HG02840 (cell line): ENCODE data around the gene HSPA12B.

ENCODE experiments used
- ATAC-seq: cut with Tn5 transposase; IDR thresholded peaks from one replicate; pipeline ENCODE4 v1.9.1; 2021; ENCODE audit warnings: mild to moderate bottlenecking, moderate library complexity, moderate number of reproducible peaks; ENCODE audit not compliant: unreplicated experiment, low FRiP score

HSPA12B gene

DNA sequence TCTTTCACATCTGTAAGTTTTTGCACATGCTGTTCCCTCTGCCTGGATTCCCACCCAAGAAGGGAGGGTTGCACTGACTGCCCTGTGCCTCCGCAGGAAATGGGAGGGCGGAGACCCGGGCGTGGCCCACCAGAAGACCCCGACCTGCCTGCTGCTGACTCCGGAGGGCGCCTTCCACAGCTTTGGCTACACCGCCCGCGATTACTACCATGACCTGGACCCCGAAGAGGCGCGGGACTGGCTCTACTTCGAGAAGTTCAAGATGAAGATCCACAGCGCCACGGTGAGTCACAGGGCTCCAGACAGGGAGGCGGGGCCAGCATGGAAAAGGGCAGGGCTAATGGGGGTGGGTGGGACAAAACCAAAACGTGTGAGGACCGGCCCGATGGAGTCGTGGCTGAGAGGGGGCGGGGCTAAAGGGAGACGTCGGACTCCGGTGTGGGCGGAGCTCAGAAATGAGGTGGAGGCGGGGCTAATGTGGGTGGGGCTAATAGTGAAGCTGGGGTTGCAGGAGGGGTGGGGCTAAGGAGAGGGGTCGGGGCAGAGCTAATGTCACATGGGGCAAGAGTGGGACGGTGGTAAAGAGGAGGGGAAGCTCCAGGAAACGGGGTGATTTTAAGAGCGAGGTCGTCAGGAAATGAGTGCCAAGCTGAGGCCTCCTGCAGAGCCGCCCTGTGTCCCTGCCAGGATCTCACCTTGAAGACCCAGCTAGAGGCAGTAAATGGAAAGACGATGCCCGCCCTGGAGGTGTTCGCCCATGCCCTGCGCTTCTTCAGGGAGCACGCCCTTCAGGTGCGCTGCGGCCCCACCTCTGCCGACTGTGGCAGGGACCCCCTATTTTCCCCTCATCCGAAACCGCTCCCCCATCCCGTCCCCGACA is 12.6 kb downstream of the HSPA12B start:
- no peak for ATAC-seq

DNA sequence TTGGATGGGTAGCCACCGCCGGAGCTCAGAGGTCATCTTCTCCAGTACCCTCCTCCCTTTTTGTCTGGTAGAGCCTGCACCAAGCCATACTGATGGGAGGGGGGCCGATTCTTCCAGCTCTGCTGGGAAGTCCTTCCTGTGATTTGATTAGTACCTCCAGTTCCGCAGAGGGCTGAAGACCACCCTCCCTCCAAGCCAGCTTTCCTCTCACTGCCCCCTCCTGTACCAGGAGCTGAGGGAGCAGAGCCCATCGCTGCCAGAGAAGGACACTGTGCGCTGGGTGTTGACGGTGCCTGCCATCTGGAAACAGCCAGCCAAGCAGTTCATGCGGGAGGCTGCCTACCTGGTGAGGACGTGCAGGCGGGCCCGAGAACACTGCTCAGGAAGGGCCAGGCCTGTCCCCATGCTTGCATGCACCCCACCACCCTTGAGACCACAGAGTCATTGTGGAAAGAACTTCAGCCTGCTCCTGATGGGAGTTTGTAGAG is 13.2 kb downstream of the HSPA12B start:
- no peak for ATAC-seq

DNA sequence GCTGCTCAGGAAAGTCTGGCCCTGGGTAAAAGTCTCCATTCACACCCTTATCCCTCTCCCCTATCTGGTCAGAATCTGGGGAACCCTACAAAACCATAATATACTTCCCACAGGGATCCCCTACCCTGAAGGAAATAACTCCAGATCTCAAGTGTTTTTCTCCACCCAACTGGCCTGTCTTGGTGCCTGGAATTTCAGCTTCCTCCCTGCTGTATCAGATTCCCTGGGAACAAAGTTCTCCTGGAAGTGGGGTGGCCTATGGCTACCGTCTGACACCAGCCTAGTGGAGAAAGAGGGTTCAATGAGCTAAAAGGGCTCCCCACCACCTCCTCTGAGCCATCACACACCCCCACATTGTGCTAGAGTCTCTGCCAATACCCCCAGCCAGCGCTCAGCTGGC is 15.0 kb downstream of the HSPA12B start:
- ATAC-seq = no peak

DNA sequence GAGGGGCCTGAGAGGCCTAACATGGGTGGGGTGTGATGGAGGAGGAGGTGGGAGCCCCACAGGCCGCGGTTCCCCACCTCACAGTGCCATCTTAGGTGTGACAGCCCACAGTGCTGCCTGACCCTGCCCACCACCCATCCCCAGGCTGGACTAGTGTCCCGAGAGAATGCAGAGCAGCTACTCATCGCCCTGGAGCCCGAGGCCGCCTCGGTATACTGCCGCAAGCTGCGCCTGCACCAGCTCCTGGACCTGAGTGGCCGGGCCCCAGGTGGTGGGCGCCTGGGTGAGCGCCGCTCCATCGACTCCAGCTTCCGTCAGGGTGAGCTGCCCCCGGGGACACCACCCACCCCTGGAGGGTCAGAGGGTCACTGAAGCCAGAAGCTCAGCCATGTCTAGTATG is 15.6 kb downstream of the HSPA12B start:
- no peak for ATAC-seq

DNA sequence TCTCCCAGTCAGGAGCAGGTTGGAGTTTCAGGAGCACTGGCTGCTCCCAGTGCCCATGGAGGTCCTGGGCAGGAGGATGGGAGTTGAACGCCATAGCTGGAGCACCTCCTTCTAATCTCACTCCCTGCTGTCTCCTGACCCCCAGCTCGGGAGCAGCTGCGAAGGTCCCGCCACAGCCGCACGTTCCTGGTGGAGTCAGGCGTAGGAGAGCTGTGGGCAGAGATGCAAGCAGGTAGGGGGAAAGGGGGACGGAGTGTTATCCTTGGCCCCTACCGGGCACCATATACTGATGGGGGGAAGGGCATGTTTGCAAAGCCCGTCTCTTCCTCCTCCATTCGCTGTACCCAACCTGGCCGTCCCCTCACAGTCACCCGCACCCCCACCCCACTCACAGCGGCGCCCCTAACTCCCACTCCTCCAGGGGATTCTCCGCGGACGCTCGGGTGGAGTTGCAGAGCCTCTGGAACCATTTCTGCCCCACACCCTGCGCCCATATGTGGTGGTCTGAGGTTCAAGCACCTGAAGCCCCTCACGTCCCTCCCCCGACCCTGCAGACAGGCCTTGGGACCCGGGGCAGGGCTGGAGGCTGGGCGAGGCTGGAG is 16.7 kb downstream of the HSPA12B start:
- ATAC-seq = no peak

DNA sequence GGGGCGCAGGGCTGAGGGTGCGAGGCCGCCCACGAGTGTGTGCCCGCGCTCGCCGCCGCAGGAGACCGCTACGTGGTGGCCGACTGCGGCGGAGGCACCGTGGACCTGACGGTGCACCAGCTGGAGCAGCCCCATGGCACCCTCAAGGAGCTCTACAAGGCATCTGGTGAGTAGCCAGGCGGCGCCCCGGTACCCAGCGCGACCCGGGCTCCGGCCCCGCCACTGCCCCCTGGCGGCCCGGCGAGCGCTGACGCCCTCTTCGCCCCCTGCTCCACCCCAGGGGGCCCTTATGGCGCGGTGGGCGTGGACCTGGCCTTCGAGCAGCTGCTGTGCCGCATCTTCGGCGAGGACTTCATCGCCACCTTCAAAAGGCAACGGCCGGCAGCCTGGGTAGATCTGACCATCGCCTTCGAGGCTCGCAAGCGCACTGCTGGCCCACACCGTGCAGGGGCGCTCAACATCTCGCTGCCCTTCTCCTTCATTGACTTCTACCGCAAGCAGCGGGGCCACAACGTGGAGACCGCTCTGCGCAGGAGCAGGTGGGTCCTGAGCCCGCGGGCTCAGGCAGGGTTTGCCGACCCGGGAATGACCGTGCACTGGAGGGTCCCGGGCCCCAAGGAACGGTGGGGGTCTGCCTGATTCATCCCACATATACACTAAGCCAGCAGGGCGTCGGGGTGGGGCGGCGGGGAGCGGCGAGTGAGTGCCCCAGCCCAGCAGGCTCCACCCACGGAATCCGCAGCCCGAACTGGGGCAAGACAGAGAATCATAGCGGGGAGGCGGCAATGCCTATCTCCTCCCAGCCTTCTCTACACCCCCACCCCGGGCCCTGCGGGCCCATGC is 17.4 kb downstream of the HSPA12B start:
- ATAC-seq = no peak

DNA sequence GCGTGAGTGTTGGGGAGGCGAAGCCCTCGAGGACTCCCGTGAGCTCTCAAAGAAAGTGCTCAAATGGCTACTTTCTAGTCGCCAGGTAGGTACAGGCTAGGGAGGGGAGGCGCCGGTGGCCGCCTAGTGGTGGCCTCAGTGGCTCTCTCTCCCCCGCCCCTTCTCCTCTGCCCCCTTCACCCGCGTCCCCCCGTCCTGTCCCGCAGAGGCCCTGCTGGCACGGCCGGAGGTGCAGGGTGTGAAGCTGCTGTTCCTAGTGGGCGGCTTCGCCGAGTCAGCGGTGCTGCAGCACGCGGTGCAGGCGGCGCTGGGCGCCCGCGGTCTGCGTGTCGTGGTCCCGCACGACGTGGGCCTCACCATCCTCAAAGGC is 18.8 kb downstream of the HSPA12B start:
- ATAC-seq = no peak

DNA sequence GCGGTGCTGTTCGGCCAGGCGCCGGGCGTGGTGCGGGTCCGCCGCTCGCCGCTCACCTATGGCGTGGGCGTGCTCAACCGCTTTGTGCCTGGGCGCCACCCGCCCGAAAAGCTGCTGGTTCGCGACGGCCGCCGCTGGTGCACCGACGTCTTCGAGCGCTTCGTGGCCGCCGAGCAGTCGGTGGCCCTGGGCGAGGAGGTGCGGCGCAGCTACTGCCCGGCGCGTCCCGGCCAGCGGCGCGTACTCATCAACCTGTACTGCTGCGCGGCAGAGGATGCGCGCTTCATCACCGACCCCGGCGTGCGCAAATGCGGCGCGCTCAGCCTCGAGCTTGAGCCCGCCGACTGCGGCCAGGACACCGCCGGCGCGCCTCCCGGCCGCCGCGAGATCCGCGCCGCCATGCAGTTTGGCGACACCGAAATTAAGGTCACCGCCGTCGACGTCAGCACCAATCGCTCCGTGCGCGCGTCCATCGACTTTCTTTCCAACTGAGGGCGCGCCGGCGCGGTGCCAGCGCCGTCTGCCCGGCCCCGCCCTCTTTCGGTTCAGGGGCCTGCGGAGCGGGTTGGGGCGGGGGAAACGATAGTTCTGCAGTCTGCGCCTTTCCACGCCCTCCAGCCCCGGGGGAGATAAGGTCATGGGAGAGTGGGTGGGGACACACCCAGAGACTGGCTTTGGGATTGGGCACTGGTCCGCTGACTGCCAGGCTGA is 19.3 kb downstream of the HSPA12B start:
- ATAC-seq = no peak

DNA sequence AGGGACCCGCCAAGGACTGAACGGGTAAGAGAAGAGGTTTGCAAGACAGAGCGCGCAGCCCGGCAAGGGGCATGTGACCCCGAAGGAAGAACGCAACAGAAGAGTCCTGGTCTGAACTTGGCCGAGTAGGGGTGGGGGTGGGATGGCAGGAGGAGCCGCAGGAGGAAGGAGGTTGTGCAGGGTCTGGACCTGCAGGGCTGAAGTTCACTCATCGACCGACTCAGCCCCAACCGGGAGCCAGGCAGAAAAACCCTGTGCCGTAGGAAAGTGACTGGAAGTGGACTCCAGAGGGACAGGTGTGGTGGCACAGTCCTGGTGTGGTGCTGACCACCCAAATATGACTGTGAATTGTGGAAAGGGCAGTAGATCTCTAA is 19.9 kb downstream of the HSPA12B start:
- no peak for ATAC-seq

DNA sequence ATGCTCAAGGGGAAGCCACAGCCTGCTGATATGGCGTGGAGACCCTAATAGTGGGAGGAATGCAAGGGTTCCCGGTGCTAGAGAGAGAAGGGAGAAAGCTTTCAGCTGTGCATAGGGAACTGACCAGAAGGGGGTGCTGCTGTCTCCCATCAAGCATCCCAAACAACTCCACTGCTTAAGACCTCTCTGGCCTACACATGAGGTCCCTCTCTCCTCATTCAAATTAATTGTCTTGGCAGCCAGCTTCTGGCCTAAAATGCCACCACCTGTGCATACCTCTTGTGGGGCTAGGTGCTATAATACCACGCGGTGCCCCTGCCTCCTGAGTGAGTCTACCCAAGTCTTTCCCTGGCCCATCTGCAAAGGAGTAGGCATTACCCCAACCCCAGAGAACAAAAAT is 20.6 kb downstream of the HSPA12B start:
- no peak for ATAC-seq

DNA sequence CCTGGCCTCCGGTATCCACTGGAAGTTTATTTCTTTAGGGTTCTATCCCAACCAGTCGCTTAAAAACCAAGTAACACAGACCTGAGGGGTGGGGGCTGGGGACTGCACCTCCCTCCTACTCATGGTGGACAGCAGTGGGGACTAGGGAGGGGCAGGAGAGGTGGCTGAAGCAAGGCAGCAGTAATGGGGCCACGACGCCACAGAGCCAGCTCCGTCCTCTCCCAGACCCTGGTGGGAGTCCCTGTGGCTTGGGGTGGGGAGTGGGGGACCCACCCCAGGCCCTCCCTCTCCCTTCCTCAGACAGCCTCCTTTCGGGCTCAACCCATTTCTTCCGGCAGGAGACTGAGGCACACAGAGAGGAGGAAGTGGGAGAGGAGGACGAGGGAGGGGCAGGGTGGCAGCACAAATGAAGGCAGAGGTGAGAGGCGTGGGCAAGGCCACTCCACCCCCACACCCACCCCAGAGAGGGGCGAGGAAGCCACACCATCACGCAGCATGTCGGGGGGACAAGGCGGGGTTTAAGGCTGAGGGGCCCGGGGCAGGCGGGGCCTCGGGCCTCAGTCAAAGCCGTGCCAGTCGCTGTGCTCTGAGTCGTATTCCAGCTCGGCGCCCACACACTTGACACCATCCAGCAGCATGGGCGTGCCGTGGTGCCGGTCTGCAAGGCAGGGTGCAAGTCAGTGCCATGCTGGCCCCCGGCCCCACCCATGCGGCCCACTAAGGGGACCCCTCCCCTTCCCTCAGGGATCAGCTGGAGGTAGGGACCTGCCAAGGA is 21.2 kb downstream of the HSPA12B start:
- ATAC-seq = no peak

DNA sequence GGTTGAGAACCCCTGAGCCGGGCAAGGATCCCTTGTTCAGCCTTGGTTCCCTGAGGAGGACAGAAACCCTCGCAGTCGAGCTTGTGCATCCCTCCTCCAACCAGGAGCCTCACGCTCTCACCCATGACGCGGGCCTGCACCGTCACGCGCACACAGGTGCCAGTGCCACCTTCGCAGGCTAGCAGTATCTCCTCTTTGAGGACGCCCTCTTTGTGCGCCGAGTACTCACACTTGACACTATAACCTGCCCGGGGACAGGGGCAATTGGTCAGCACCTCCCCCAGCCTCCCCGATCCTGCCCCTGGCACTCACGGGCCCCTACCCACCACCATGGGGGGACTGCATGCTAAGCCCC is 21.8 kb downstream of the HSPA12B start:
- ATAC-seq = no peak

DNA sequence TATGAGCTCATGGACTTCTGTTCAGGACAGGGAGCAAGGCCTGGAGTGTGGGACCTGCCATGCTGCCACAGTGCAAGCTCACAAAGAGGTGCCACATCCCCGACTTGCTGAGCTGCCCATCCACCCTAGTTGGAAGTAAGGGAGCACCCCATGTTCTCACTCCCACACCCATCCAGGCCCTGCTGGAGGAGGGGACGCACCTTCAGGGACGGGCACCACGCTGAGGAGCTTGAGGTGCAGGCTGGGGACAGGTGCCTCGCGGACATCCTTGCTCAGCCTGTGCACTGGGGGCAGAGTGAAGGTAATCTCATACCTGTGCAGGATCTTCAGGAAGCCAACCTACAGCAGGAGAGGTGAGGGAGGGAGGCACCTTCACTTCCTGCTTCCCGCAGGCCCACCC is 22.8 kb downstream of the HSPA12B start:
- ATAC-seq = no peak

DNA sequence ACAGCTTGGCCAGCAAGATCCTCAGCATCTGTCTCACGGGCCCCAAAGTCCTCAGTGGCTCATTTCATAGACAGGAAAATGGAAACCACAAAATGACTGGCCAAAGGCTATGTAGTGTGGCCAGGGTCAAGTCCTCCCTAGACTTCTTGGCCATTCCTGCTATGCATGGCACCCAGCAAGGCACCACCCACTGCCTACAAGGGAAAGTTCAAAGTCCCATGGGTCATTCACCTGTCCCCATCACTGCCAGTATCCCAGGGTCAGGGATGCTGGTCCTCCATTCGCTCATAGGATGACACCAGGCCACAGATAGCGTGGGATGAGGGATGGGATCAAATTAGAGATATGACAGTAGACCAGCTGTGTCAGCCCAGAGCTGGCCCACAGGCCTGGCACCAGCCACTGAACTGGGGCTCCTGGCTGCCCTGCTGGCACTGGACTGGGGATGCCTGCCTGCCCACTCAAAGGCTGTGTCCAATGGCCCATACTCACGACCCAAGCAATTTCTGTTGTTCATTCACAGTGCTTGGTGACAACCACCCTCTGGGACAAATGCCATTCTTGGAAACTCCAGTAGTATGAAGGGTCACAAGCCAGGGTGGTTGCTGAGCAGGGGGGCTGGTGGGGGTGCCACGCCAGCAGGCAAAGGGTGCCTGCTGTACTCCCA is 23.5 kb downstream of the HSPA12B start:
- no peak for ATAC-seq

DNA sequence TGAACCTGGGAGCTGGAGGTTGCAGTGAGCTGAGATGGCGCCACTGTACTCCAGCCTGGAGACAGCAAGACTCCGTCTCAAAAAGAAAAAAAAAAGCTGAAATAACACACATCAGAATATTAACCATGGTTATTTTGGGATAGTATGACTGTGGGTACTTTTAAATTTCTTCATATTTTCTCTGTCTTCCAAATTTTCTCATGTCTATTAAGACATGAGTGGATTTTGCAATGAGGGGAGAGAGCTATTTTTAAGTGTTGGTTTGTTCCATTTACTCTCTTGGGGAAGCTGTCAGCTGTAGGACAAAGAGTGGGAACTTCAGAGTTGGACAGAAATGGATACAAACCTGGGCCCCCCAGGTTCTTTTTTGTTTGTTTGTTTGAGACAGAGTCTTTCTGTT is 24.8 kb downstream of the HSPA12B start:
- no peak for ATAC-seq

DNA sequence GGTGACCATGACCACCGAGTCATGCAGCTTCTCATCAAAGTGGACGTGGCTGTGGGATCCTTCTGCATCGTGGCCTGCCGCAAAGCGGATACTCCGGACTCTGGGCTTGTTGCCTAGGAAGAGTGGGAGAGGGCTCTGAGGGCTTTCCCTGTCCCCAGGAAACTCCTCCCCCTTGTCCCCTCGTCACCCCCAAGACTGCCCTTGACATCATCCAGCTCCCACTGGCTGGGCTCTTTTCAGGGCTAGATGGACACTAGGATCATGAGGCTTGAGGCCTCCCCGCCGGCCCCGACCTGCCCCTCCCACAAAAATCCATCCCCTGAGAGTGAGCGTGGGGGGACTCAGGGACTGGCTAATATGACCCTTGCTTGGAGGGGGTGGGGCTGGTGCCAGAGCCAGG is 26.1 kb downstream of the HSPA12B start:
- no peak for ATAC-seq

DNA sequence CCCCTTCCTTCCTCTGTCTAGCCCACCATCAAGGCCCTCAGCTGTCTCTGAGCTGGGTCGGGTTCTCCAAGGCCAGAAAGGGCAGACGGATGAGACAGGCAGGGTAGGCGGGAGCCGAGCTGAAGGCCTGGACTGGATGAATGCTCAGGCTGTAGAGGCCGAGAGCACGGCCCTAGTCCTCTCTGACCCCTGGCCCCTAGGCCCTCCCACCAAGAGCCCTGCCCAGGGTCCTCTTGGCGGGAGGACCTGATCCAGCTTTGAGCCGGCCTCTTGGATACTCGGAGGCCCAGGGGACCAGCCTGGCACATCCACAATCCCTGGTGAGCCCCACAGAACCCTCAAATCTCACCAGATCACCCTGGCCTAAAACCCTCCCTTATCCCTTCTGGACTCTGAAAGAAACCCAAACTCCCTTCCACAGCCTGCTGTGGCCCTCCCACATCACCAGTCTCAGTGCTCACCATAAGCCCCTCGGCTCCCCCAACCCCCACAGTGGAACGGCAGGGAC is 26.9 kb downstream of the HSPA12B start:
- ATAC-seq = no peak

DNA sequence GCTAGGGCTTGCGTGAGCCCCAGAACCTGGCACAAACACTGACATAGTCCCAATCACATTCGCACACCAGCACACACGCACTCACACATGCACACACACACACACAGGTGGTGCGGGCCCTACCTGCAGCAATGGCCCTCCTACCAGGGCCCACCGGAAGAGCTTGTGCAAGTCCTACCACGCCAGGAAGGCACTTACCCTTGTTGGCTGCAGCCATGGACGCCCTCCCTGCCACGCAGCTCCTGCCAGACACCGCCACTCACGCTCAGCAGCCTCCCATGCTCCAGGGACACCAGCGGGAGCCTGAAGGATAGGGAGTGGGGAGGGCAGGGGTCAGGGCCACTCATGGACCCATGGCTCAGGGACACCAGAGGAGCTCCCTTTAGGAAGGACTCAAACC is 27.4 kb downstream of the HSPA12B start:
- ATAC-seq = no peak

DNA sequence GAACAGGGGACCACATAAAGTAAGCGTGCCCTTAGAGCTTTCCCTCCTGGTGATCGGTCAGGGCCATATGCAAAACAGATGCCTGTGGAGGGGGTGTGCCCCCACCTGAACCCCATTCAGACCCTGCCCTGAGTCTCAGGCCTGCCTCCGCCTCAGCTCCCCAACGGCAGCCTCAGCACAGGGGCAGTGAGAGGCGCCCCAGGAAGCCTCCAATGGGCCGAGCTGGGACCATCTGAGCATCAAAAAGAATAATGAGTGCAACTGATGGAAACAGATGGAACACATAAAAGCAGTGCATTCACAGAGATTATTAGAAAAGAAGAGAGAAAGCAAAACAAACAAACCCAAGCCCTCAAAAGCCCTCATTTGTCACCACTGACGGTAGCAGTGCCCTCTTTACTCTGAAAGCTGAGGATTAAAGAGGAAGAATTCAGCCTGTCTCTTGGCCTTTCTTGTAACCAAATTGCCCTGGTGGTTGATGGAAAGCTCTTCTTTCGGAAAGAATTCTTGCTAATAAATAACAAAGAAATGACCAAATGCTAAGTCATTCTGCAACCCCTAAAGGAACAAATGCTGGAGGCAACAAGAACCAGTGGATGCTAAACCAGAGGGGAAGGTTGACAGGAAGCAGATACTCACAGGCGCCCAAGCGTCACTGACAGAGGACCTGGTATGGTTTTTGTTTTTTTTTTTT is 28.3 kb downstream of the HSPA12B start:
- ATAC-seq = no peak
